Thoracic aorta (tissue), 2 donors: ENCODE data around the gene ATP11C. TPM values are rescaled to one million over a fixed set of nuclear protein-coding genes. Genes with fewer than 3 reads are reported as not detected.
A peak's percentile ranks its signal among the peaks of the same experiment; 100 is the strongest.

ENCODE experiments used
- ATAC-seq: fragments of 150-250 bp; one replicate; pipeline ENCODE4 v1.8.0; 2017; ENCODE audit warnings: low read depth; ENCODE audit not compliant: insufficient number of reproducible peaks, low FRiP score
- DNase-seq: peaks from one replicate; pipeline ENCODE4 v3.0.0-alpha.2; 2020; ENCODE audit warnings: low spot score
- H3K27ac ChIP-seq, 2 donors: fragments of 200-600 bp; sonication (generic); 1 replicate in 1 of 2; 2 replicates in 1 of 2; pipeline ENCODE4 v1.5.1; 2016; ENCODE audit warnings: mild to moderate bottlenecking in 2 of 2, moderate library complexity in 2 of 2
- H3K27me3 ChIP-seq: fragments of 200-600 bp; sonication (generic); replicated peaks from 2 replicates; pipeline ENCODE4 v1.6.0; 2016; ENCODE audit warnings: mild to moderate bottlenecking; ENCODE audit not compliant: insufficient read depth
- H3K36me3 ChIP-seq: fragments of 200-600 bp; sonication (generic); one replicate; pipeline ENCODE4 v1.5.1; 2016
- H3K4me1 ChIP-seq, 2 donors: fragments of 200-600 bp; sonication (generic); 1 replicate in 1 of 2; 2 replicates in 1 of 2; pipeline versions ENCODE4 v1.5.1 to v1.6.0; 2016; ENCODE audit warnings: low read depth in 2 of 2, mild to moderate bottlenecking in 1 of 2; ENCODE audit not compliant: control insufficient read depth in 1 of 2
- H3K4me3 ChIP-seq: fragments of 200-600 bp; sonication (generic); 2 replicates; pipeline ENCODE4 v1.5.1; 2016; ENCODE audit warnings: mild to moderate bottlenecking
- H3K9me3 ChIP-seq: fragments of 200-600 bp; sonication (generic); 2 replicates; pipeline ENCODE4 v1.5.1; 2016
- total RNA-seq, 2 donors: library from RNA; depleted of rRNA; stranded (reverse); fragments of >200 nt; gene quantifications; one replicate each; pipeline versions ENCODE4 v1.1.0 to v1.2.3, GENCODE V29; 2016
- TF ChIP-seq, protein P1 (sequence below): fragments of 200-600 bp; sonication (generic); IDR thresholded peaks from one replicate; pipeline ENCODE4 v1.5.1; 2019; ENCODE audit warnings: antibody characterized with exemption

Gene ATP11C
- total RNA-seq, 2 donors from 2014 or later, result 26.7 to 62.4 TPM

DNA sequence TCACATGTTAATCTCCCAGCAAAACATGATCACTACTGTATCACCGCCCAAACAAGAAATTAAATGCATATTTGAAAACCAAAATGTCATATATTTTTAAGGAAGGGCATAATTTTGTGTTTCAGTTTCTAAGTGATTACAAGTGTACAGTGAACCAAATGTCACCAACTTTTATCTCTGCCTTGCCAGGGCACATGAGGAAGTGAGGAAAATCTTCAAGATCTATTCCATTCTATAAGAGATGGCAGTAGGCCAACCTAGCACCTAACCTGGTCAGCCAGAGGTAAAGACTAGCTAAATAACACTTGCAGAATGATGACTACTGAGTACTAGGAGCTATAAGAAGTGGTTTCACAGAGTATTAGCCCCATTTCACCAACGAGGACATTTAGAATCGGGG is 107.2 kb downstream of the ATP11C start:
- H3K27ac ChIP-seq, result peak overlapping the region in 1 of 2 donors; percentile 34
- no peak overlapping the region for H3K4me3 ChIP-seq
- no peaks in the 10 kb centered on the region for H3K9me3 ChIP-seq
- TF ChIP-seq, protein P1, sequence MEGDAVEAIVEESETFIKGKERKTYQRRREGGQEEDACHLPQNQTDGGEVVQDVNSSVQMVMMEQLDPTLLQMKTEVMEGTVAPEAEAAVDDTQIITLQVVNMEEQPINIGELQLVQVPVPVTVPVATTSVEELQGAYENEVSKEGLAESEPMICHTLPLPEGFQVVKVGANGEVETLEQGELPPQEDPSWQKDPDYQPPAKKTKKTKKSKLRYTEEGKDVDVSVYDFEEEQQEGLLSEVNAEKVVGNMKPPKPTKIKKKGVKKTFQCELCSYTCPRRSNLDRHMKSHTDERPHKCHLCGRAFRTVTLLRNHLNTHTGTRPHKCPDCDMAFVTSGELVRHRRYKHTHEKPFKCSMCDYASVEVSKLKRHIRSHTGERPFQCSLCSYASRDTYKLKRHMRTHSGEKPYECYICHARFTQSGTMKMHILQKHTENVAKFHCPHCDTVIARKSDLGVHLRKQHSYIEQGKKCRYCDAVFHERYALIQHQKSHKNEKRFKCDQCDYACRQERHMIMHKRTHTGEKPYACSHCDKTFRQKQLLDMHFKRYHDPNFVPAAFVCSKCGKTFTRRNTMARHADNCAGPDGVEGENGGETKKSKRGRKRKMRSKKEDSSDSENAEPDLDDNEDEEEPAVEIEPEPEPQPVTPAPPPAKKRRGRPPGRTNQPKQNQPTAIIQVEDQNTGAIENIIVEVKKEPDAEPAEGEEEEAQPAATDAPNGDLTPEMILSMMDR, result no peak
- no peaks in the 10 kb centered on the region for H3K36me3 ChIP-seq
- DNase-seq (no peak), ATAC-seq (no peak)
- H3K4me1 ChIP-seq, result peaks cover 12 to 32% of the 10 kb centered on the region in 2 donors
- H3K27me3 ChIP-seq, result no peaks in the 10 kb centered on the region

- H3K27me3 ChIP-seq, result no peaks in the 10 kb centered on the region
- no peaks in the 10 kb centered on the region for H3K36me3 ChIP-seq
- peak overlapping the region; percentile 41 for H3K4me3 ChIP-seq
- TF ChIP-seq, protein P1, result no peak
- H3K27ac ChIP-seq, result no peak overlapping the region
- peaks cover 9 to 20% of the 10 kb centered on the region in 2 donors for H3K4me1 ChIP-seq
- DNase-seq, result no peak
- no peaks in the 10 kb centered on the region for H3K9me3 ChIP-seq
- ATAC-seq, result no peak
Measured at GRCh38 chrX:139823806-139824205, 109.0 kb downstream of the ATP11C start.

DNA sequence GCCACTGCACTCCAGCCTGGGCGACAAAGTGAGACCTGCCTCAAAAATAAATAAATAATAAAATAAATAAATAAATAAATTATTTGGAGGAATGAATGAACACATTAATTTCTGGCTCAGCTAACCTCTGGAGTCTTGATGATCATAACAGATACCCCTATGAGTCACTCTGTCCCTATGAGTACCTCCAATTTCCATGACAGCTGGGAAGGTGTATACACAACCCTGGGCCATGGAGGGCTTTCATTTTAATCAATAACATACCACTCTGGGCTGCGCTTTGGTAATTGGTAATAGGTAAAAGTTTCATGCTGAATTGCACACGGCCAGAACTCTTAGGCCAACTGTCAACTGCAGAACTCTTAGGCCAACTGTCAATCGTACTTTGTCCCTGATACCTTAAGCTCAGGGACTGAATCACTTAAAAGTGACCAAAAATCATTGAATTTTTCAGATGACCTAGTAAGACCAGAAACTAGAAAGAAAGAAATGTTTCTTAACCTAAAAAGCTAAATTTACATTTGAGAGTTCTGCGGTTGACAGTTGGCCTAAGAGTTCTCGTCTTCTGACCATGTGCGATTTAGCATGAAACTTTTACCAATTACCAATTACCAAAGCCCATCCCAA is 112.4 kb downstream of the ATP11C start:
- ATAC-seq (no peak), DNase-seq (no peak)
- Histone ChIP-seq H3K4me3 (no peak overlapping the region), H3K36me3 (no peaks in the 10 kb centered on the region), H3K27ac (no peak overlapping the region), H3K27me3 (no peaks in the 10 kb centered on the region), H3K9me3 (no peaks in the 10 kb centered on the region), H3K4me1 (peaks cover 2 to 3% of the 10 kb centered on the region in 2 donors)
- TF ChIP-seq, protein P1, result no peak

DNA sequence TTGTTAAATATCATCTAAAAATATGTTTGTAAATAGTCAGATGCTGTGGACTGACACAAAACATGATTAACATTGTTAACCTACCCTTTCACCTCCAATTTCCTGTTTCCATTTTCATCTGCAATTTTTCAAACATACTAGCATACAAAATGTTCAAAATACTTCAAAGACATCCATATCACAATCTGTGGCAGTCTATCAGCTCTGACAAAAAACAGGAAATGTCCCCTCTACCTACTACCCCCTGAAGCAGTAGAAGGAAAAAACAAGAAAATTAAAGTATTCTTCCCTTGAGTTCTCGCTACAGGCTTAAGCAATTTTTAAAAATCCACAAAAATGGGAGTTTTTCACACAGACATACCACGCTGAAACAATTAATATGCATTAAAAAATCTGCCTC is 116.6 kb downstream of the ATP11C start:
- TF ChIP-seq, protein P1, result no peak
- Histone ChIP-seq H3K27me3 (no peaks in the 10 kb centered on the region), H3K36me3 (no peaks in the 10 kb centered on the region), H3K4me3 (no peak overlapping the region), H3K9me3 (no peaks in the 10 kb centered on the region), H3K27ac (no peak overlapping the region), H3K4me1 (no peaks in the 10 kb centered on the region)
- DNase-seq (no peak), ATAC-seq (no peak)

DNA sequence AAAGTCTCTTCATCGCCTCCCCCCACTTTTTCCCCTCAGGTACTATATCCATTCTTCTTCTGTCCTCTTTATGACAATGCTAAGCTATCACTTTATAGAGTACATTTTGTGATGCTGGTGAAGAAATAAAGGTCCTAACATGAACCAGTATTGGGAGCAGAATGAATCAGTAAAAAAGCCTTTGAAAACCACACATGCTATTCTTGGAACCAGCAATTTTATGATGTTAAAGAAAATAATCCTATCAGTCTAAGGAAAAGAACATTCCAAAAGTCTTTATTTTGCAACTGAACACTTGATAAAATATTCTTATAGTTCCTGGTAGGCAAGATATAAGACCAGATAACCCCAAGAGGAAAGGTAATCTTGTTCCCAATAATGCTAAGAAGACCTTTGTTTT is 117.1 kb downstream of the ATP11C start:
- DNase-seq (no peak), ATAC-seq (no peak)
- Histone ChIP-seq H3K4me1 (no peaks in the 10 kb centered on the region), H3K27me3 (no peaks in the 10 kb centered on the region), H3K27ac (no peak overlapping the region), H3K4me3 (no peak overlapping the region), H3K36me3 (no peaks in the 10 kb centered on the region), H3K9me3 (no peaks in the 10 kb centered on the region)
- TF ChIP-seq, protein P1, result no peak
